Muscle of leg (tissue), 16 donors: ENCODE data around the gene ARHGAP6. TPM values are rescaled to one million over a fixed set of nuclear protein-coding genes. Genes with fewer than 3 reads are reported as not detected.
A peak's percentile ranks its signal among the peaks of the same experiment; 100 is the strongest.

Experiments
- DNase-seq: peaks from one replicate; pipeline ENCODE4 v3.0.0; 2013
- H3K27ac ChIP-seq: one replicate; pipeline ENCODE4 v1.5.1; 2013; ENCODE audit warnings: mild to moderate bottlenecking, low read length, control low read depth
- H3K27me3 ChIP-seq: one replicate; pipeline ENCODE4 v1.6.1; 2013; ENCODE audit warnings: low read length; ENCODE audit not compliant: control insufficient read depth, insufficient read depth
- H3K36me3 ChIP-seq: one replicate; pipeline ENCODE4 v1.6.1; 2013; ENCODE audit warnings: low read length; ENCODE audit not compliant: control insufficient read depth, insufficient read depth
- H3K4me1 ChIP-seq: one replicate; pipeline ENCODE4 v1.6.1; 2013; ENCODE audit warnings: low read length; ENCODE audit not compliant: control insufficient read depth, insufficient read depth
- H3K4me3 ChIP-seq: one replicate; pipeline ENCODE4 v1.5.1; 2013; ENCODE audit warnings: low read length, control low read depth
- H3K9me3 ChIP-seq: replicated peaks from 2 replicates; pipeline ENCODE4 v1.6.1; 2013; ENCODE audit warnings: low read depth, low read length; ENCODE audit not compliant: control insufficient read depth
- WGBS: methylation state at CpG from one replicate; pipeline ENCODE4 v1.1.5; 2013; ENCODE audit warnings: missing lambda C conversion rate; ENCODE audit not compliant: insufficient coverage; 5-methylcytosine and 5-hydroxymethylcytosine counted together
- long read RNA-seq, 11 donors: transcript quantifications; one replicate each; lab custom pipeline, GENCODE V29; 2026
- polyA plus RNA-seq, 8 donors: library from polyadenylated mRNA; unstranded; fragments of 120-200 nt; gene quantifications; one replicate each; pipeline versions ENCODE4 v1.2.1 to v1.2.3, GENCODE V29; 2013; ENCODE audit warnings: inconsistent platforms in 1 of 8, low replicate concordance in 1 of 8; ENCODE audit not compliant: insufficient read length in 8 of 8, insufficient read depth in 1 of 8
- total RNA-seq: library from RNA; stranded (reverse); fragments of 120-200 nt; gene quantifications from one replicate; pipeline ENCODE4 v1.2.4, GENCODE V29; 2013

Gene ARHGAP6
- 7.8 TPM for total RNA-seq
- 10 to 100 TPM in 3 of 8 donors, 1 to 10 TPM in 5; 7.4 to 10.9 (median 9.6) TPM for polyA plus RNA-seq
- long read RNA-seq, donor 1: 0 reads
- long read RNA-seq, donor 2: 0 reads
- long read RNA-seq, donor 3: 0 reads
- long read RNA-seq, donor 4, partial matches to known transcripts: 0 of 1 reads
- long read RNA-seq, donor 4, other reads (novel, unspliced or antisense): 0 of 1 reads
- long read RNA-seq, donor 5, partial matches to known transcripts: 0 of 1 reads
- long read RNA-seq, donor 5, other reads (novel, unspliced or antisense): 0 of 1 reads
- long read RNA-seq, donor 6: 0 reads
- long read RNA-seq, donor 7, partial matches to known transcripts: 0 of 1 reads
- long read RNA-seq, donor 7, other reads (novel, unspliced or antisense): 0 of 1 reads
- long read RNA-seq, donor 8: 0 reads
- long read RNA-seq, donor 9, partial matches to known transcripts: 0 of 1 reads
- long read RNA-seq, donor 9, other reads (novel, unspliced or antisense): 0 of 1 reads
- long read RNA-seq, donor 10, partial matches to known transcripts: 0 of 1 reads
- long read RNA-seq, donor 10, other reads (novel, unspliced or antisense): 0 of 1 reads
- long read RNA-seq, donor 11, partial matches to known transcripts: 0 of 1 reads
- long read RNA-seq, donor 11, other reads (novel, unspliced or antisense): 0 of 1 reads

- DNase-seq: peak; percentile 86
- H3K4me3 ChIP-seq: peak within 1 kb of the TSS; percentile 57
- H3K9me3 ChIP-seq: no peaks in the 10 kb centered on the region
- peaks cover 38% of the 10 kb centered on the region for H3K27me3 ChIP-seq
- H3K36me3 ChIP-seq: no peaks in the 10 kb centered on the region
- 21% methylated on average over 62 of the region's 74 CpGs for WGBS
- H3K27ac ChIP-seq: peak within 1 kb of the TSS; percentile 55
- no peaks in the 10 kb centered on the region for H3K4me1 ChIP-seq
These were observed at the start of gene ARHGAP6 for GRCh38 chrX:11665168-11666111. ARHGAP6 (minus strand) TSS chrX:11665920; CDS start chrX:11664828, 1,092 bp downstream.

- no peaks in the 10 kb centered on the region for H3K4me1 ChIP-seq
- peak; percentile 11 for DNase-seq
- H3K27ac ChIP-seq: no peak overlapping the region
- WGBS: 52% methylated on average over 8 of the region's 12 CpGs
- H3K27me3 ChIP-seq: peaks cover 23% of the 10 kb centered on the region
- no peaks in the 10 kb centered on the region for H3K9me3 ChIP-seq
- no peaks in the 10 kb centered on the region for H3K36me3 ChIP-seq
- H3K4me3 ChIP-seq: no peak overlapping the region
These were observed 39.2 kb upstream of the ARHGAP6 start for GRCh38 chrX:11704725-11705495.

- Histone ChIP-seq H3K27me3 (peaks cover 25% of the 10 kb centered on the region), H3K9me3 (no peaks in the 10 kb centered on the region), H3K4me3 (no peak overlapping the region), H3K27ac (no peak overlapping the region), H3K36me3 (no peaks in the 10 kb centered on the region), H3K4me1 (no peaks in the 10 kb centered on the region)
- DNase-seq: no peak
- WGBS: 72% methylated on average over 7 of the region's 10 CpGs
These were observed 38.1 kb upstream of the ARHGAP6 start for GRCh38 chrX:11703855-11704254.

- H3K4me3 ChIP-seq: no peak overlapping the region
- H3K27me3 ChIP-seq: peaks cover 26% of the 10 kb centered on the region
- H3K9me3 ChIP-seq: no peaks in the 10 kb centered on the region
- WGBS: 61% methylated on average over 4 of the region's 6 CpGs
- no peak overlapping the region for H3K27ac ChIP-seq
- no peak for DNase-seq
- H3K4me1 ChIP-seq: no peaks in the 10 kb centered on the region
- H3K36me3 ChIP-seq: no peaks in the 10 kb centered on the region
These were observed 37.4 kb upstream of the ARHGAP6 start for GRCh38 chrX:11702965-11703631.

- H3K27me3 ChIP-seq: peaks cover 26% of the 10 kb centered on the region
- H3K4me3 ChIP-seq: no peak overlapping the region
- 60% methylated on average over 1 of the region's 3 CpGs for WGBS
- no peak overlapping the region for H3K27ac ChIP-seq
- H3K9me3 ChIP-seq: no peaks in the 10 kb centered on the region
- H3K4me1 ChIP-seq: no peaks in the 10 kb centered on the region
- H3K36me3 ChIP-seq: no peaks in the 10 kb centered on the region
- DNase-seq: no peak
These were observed 36.7 kb upstream of the ARHGAP6 start for GRCh38 chrX:11702420-11702819.

- peak; percentile 19 for DNase-seq
- Histone ChIP-seq H3K27me3 (peaks cover 14% of the 10 kb centered on the region), H3K4me1 (no peaks in the 10 kb centered on the region), H3K27ac (no peak overlapping the region), H3K36me3 (no peaks in the 10 kb centered on the region), H3K9me3 (no peaks in the 10 kb centered on the region), H3K4me3 (no peak overlapping the region)
- no CpG with 5 or more reads among the region's 3 CpGs for WGBS
These were observed 33.0 kb upstream of the ARHGAP6 start for GRCh38 chrX:11698702-11699101.

GRCh38 chrX:11688201-11688600 lies 22.5 kb upstream of the ARHGAP6 start:
- Histone ChIP-seq H3K9me3 (no peaks in the 10 kb centered on the region), H3K4me1 (no peaks in the 10 kb centered on the region), H3K4me3 (no peak overlapping the region), H3K27ac (no peak overlapping the region), H3K36me3 (no peaks in the 10 kb centered on the region), H3K27me3 (peaks cover 7% of the 10 kb centered on the region)
- 100% methylated on average over 1 of the region's 2 CpGs for WGBS
- DNase-seq: no peak

GRCh38 chrX:11687157-11687556 lies 21.4 kb upstream of the ARHGAP6 start:
- Histone ChIP-seq H3K27ac (no peak overlapping the region), H3K4me3 (no peak overlapping the region), H3K4me1 (no peaks in the 10 kb centered on the region), H3K27me3 (peaks cover 5% of the 10 kb centered on the region), H3K36me3 (no peaks in the 10 kb centered on the region), H3K9me3 (no peaks in the 10 kb centered on the region)
- WGBS: 42% methylated on average over 2 of the region's 2 CpGs
- no peak for DNase-seq

- no peak for DNase-seq
- no peak overlapping the region for H3K4me3 ChIP-seq
- no peaks in the 10 kb centered on the region for H3K9me3 ChIP-seq
- WGBS: 86% methylated on average over 1 of the region's 3 CpGs
- no peaks in the 10 kb centered on the region for H3K4me1 ChIP-seq
- H3K36me3 ChIP-seq: no peaks in the 10 kb centered on the region
- H3K27ac ChIP-seq: no peak overlapping the region
- H3K27me3 ChIP-seq: peaks cover 5% of the 10 kb centered on the region
These were observed 17.3 kb upstream of the ARHGAP6 start for GRCh38 chrX:11683057-11683456.
